HEK293 (cell line): ENCODE measurements around the gene XBP1.
A peak's percentile ranks its signal among the peaks of the same experiment; 100 is the strongest.

Experiments used
- CTCF ChIA-PET: fragments of 350-600 bp; formaldehyde crosslinking; extraction: SDS; loops from one replicate; lab custom pipeline; 2021; ENCODE audit warnings: antibody characterized with exemption; lab: Yijun Ruan, JAX
- POLR2A ChIA-PET: fragments of 300-600 bp; formaldehyde crosslinking; extraction: SDS; loops from one replicate; lab custom pipeline; 2020; ENCODE audit warnings: antibody characterized with exemption, inconsistent platforms; lab: Yijun Ruan, JAX
- H3K27ac ChIP-seq: fragments of 200-500 bp; sonication (Bioruptor generic); 2 replicates; pipeline ENCODE4 v1.5.1; 2014; ENCODE audit warnings: low read depth, low read length, control low read depth, inconsistent platforms; ENCODE audit errors: extremely low read depth
- H3K36me3 ChIP-seq, 2 experiments: fragments of 200-500 bp in 1 of 2; sonication (Bioruptor generic) in 1 of 2; 1 replicate in 1 of 2; 2 replicates in 1 of 2; pipeline ENCODE4 v1.5.1; 2014 to 2017; ENCODE audit warnings: inconsistent platforms in 2 of 2, low read length in 2 of 2; ENCODE audit not compliant: control insufficient read depth in 2 of 2, insufficient read depth in 1 of 2
- H3K4me1 ChIP-seq: fragments of 200-500 bp; sonication (Bioruptor generic); 2 replicates; pipeline ENCODE4 v1.5.1; 2014; ENCODE audit warnings: mild to moderate bottlenecking, low read length, inconsistent platforms; ENCODE audit not compliant: control insufficient read depth, insufficient read depth
- H3K4me3 ChIP-seq: 2 replicates; pipeline ENCODE4 v1.5.1; 2011; ENCODE audit warnings: low read depth, mild to moderate bottlenecking, control low read depth, low read length, moderate library complexity
- H3K9me3 ChIP-seq: fragments of 200-500 bp; sonication (Bioruptor generic); 2 replicates; pipeline ENCODE4 v1.5.1; 2014; ENCODE audit warnings: low read depth, low read length, inconsistent platforms; ENCODE audit not compliant: control insufficient read depth, insufficient read depth
- MZF1 ChIP-seq: fragments of 450-650 bp; formaldehyde crosslinking; IDR thresholded peaks from 2 replicates; pipeline ENCODE4 v1.5.1; 2017; ENCODE audit warnings: missing biosample characterization, missing genetic modification characterization, borderline replicate concordance
- OSR2 ChIP-seq: fragments of 450-650 bp; formaldehyde crosslinking; IDR thresholded peaks from 2 replicates; pipeline ENCODE4 v1.5.1; 2016; ENCODE audit warnings: missing biosample characterization, missing genetic modification characterization
- PRDM10 ChIP-seq: fragments of 450-650 bp; formaldehyde crosslinking; IDR thresholded peaks from 2 replicates; pipeline ENCODE4 v1.5.1; 2016; ENCODE audit warnings: missing biosample characterization, missing genetic modification characterization
- SP3 ChIP-seq: fragments of 450-650 bp; formaldehyde crosslinking; IDR thresholded peaks from 2 replicates; pipeline ENCODE4 v1.5.1; 2016; ENCODE audit warnings: missing biosample characterization, missing genetic modification characterization
- ZBTB17 ChIP-seq: fragments of 450-650 bp; formaldehyde crosslinking; IDR thresholded peaks from 2 replicates; pipeline ENCODE4 v1.5.1; 2016; ENCODE audit warnings: missing biosample characterization, missing genetic modification characterization
- ZNF10 ChIP-seq: fragments of 450-650 bp; formaldehyde crosslinking; IDR thresholded peaks from 2 replicates; pipeline ENCODE4 v1.5.1; 2017; ENCODE audit warnings: missing biosample characterization, missing genetic modification characterization
- ZNF132 ChIP-seq: fragments of 450-650 bp; formaldehyde crosslinking; IDR thresholded peaks from 2 replicates; pipeline ENCODE4 v1.5.1; 2017; ENCODE audit warnings: missing biosample characterization, missing genetic modification characterization, borderline replicate concordance
- ZNF16 ChIP-seq: fragments of 450-650 bp; formaldehyde crosslinking; IDR thresholded peaks from 2 replicates; pipeline ENCODE4 v1.5.1; 2016; ENCODE audit warnings: low read depth, missing biosample characterization, missing genetic modification characterization
- ZNF19 ChIP-seq: fragments of 450-650 bp; formaldehyde crosslinking; IDR thresholded peaks from 2 replicates; pipeline ENCODE4; 2016; ENCODE audit warnings: missing biosample characterization, missing genetic modification characterization, low read depth
- ZNF202 ChIP-seq: fragments of 450-650 bp; formaldehyde crosslinking; IDR thresholded peaks from 2 replicates; pipeline ENCODE4 v1.5.1; 2016; ENCODE audit warnings: missing biosample characterization, missing genetic modification characterization, borderline replicate concordance
- ZNF221 ChIP-seq: fragments of 450-650 bp; formaldehyde crosslinking; IDR thresholded peaks from 2 replicates; pipeline ENCODE4 v1.5.1; 2017; ENCODE audit warnings: missing biosample characterization, missing genetic modification characterization, borderline replicate concordance
- ZNF266 ChIP-seq: fragments of 450-650 bp; formaldehyde crosslinking; IDR thresholded peaks from 2 replicates; pipeline ENCODE4 v1.5.1; 2016; ENCODE audit warnings: missing biosample characterization, missing genetic modification characterization, low read depth
- ZNF335 ChIP-seq: fragments of 450-650 bp; formaldehyde crosslinking; conservative IDR thresholded peaks from 2 replicates; pipeline ENCODE4 v1.5.1; 2016; ENCODE audit warnings: missing biosample characterization, missing genetic modification characterization
- ZNF473 ChIP-seq: fragments of 450-650 bp; formaldehyde crosslinking; IDR thresholded peaks from 2 replicates; pipeline ENCODE4 v1.5.1; 2017; ENCODE audit warnings: missing biosample characterization, missing genetic modification characterization
- ZNF510 ChIP-seq: fragments of 450-650 bp; formaldehyde crosslinking; IDR thresholded peaks from 2 replicates; pipeline ENCODE4 v1.5.1; 2018; ENCODE audit warnings: mild to moderate bottlenecking, missing genetic modification characterization, missing biosample characterization; ENCODE audit not compliant: insufficient replicate concordance
- ZSCAN30 ChIP-seq: fragments of 450-650 bp; IDR thresholded peaks from 2 replicates; pipeline ENCODE4 v1.5.1; 2018; ENCODE audit warnings: missing biosample characterization, mild to moderate bottlenecking, missing genetic modification characterization, moderate library complexity
- TF ChIP-seq, protein P1 (sequence below): fragments of 450-650 bp; formaldehyde crosslinking; IDR thresholded peaks from 2 replicates; pipeline ENCODE4 v1.5.1; 2017; ENCODE audit warnings: missing biosample characterization, missing genetic modification characterization
- TF ChIP-seq, protein P2 (sequence below): fragments of 450-650 bp; formaldehyde crosslinking; IDR thresholded peaks from 2 replicates; pipeline ENCODE4 v1.5.1; 2016; ENCODE audit warnings: missing biosample characterization, missing genetic modification characterization
- TF ChIP-seq, protein P3 (sequence below): fragments of 450-650 bp; formaldehyde crosslinking; IDR thresholded peaks from 2 replicates; pipeline ENCODE4 v1.5.1; 2016; ENCODE audit warnings: missing biosample characterization, missing genetic modification characterization

Gene XBP1

GRCh38 chr22:28822930-28823551, 22.7 kb upstream of the XBP1 start (continued):
- TF ChIP-seq, protein P1, sequence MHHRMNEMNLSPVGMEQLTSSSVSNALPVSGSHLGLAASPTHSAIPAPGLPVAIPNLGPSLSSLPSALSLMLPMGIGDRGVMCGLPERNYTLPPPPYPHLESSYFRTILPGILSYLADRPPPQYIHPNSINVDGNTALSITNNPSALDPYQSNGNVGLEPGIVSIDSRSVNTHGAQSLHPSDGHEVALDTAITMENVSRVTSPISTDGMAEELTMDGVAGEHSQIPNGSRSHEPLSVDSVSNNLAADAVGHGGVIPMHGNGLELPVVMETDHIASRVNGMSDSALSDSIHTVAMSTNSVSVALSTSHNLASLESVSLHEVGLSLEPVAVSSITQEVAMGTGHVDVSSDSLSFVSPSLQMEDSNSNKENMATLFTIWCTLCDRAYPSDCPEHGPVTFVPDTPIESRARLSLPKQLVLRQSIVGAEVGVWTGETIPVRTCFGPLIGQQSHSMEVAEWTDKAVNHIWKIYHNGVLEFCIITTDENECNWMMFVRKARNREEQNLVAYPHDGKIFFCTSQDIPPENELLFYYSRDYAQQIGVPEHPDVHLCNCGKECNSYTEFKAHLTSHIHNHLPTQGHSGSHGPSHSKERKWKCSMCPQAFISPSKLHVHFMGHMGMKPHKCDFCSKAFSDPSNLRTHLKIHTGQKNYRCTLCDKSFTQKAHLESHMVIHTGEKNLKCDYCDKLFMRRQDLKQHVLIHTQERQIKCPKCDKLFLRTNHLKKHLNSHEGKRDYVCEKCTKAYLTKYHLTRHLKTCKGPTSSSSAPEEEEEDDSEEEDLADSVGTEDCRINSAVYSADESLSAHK (tag by site-specific recombination) = no peak
- TF ChIP-seq, protein P2, sequence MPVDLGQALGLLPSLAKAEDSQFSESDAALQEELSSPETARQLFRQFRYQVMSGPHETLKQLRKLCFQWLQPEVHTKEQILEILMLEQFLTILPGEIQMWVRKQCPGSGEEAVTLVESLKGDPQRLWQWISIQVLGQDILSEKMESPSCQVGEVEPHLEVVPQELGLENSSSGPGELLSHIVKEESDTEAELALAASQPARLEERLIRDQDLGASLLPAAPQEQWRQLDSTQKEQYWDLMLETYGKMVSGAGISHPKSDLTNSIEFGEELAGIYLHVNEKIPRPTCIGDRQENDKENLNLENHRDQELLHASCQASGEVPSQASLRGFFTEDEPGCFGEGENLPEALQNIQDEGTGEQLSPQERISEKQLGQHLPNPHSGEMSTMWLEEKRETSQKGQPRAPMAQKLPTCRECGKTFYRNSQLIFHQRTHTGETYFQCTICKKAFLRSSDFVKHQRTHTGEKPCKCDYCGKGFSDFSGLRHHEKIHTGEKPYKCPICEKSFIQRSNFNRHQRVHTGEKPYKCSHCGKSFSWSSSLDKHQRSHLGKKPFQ (tag by site-specific recombination) = no peak
- TF ChIP-seq SP3 (no peak), ZNF335 (tag by site-specific recombination) (no peak), ZNF132 (no peak), ZSCAN30 (tag by site-specific recombination) (no peak), ZNF221 (tag by site-specific recombination) (no peak), ZNF202 (tag by site-specific recombination) (no peak), ZNF473 (tag by site-specific recombination) (no peak)

DNA sequence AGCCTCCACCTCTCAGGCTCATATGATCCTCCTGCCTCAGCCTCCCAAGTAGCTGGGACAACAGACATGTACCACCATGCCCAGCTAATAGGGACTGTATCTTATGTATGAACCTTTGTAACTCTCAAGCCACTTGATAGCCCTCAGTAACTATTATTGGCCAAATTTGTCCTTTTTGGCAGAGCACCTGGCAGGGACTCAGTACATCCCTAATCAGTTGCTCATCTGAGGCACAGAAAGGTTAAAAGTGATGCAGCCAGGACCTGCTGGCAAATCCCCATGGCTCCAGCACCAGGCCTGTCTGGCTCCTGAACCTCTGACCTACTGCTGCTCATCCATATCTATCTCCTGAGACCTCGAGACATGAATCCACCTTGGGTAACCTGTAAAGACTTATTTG, 21.1 kb upstream of the XBP1 start:
- H3K4me3 ChIP-seq = no peak overlapping the region
- H3K4me1 ChIP-seq = peaks cover 9% of the 10 kb centered on the region
- CTCF ChIA-PET = no interaction called here
- POLR2A ChIA-PET = interaction anchor here (1.0 kb wide), 1 partner anchor 21 kb away, joined by 3 read pairs; the partner anchor contains the start of gene XBP1
- no peaks in the 10 kb centered on the region for H3K36me3 ChIP-seq
- no peaks in the 10 kb centered on the region for H3K9me3 ChIP-seq
- no peak overlapping the region for H3K27ac ChIP-seq
- no peak for TF ChIP-seq ZNF16 (tag by site-specific recombination)
- TF ChIP-seq MZF1 (tag by site-specific recombination) = peak; percentile 89; the same call in 1 of the 2 replicates
- no peak for TF ChIP-seq ZNF510 (tag by site-specific recombination)
- TF ChIP-seq, protein P3, sequence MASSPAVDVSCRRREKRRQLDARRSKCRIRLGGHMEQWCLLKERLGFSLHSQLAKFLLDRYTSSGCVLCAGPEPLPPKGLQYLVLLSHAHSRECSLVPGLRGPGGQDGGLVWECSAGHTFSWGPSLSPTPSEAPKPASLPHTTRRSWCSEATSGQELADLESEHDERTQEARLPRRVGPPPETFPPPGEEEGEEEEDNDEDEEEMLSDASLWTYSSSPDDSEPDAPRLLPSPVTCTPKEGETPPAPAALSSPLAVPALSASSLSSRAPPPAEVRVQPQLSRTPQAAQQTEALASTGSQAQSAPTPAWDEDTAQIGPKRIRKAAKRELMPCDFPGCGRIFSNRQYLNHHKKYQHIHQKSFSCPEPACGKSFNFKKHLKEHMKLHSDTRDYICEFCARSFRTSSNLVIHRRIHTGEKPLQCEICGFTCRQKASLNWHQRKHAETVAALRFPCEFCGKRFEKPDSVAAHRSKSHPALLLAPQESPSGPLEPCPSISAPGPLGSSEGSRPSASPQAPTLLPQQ = no peak

- TF ChIP-seq ZNF266 (tag by site-specific recombination) = no peak
- TF ChIP-seq ZNF19 (tag by site-specific recombination) = no peak
- no peak for TF ChIP-seq PRDM10 (tag by site-specific recombination)
- no peak for TF ChIP-seq ZBTB17 (tag by site-specific recombination)
- no peak for TF ChIP-seq ZNF10 (tag by site-specific recombination)
- no peak for TF ChIP-seq ZNF221 (tag by site-specific recombination)
- TF ChIP-seq OSR2 (tag by site-specific recombination) = no peak
- Histone ChIP-seq H3K27ac (no peak overlapping the region), H3K4me1 (peaks cover 9% of the 10 kb centered on the region), H3K9me3 (no peaks in the 10 kb centered on the region), H3K36me3 (no peaks in the 10 kb centered on the region), H3K4me3 (no peak overlapping the region)
- ChIA-PET CTCF (interaction anchor here (0.9 to 3.8 kb wide), 2 partner anchors 8 to 220 kb away, joined by 3 to 23 read pairs; no protein-coding TSS in a partner anchor), POLR2A (interaction anchor here (1.0 kb wide), 1 partner anchor 20 kb away, joined by 3 read pairs; the partner anchor contains the start of gene XBP1)
Observed at GRCh38 chr22:28820885-28821284, 20.5 kb upstream of the XBP1 start.
